ENCODE data around the gene FAM120A.
"Not testable (repeated sequence)": the region's sequence is repeated elsewhere in the genome, so short reads cannot be mapped to it uniquely, and the experiment has no call there.

Gene FAM120A, protein sequence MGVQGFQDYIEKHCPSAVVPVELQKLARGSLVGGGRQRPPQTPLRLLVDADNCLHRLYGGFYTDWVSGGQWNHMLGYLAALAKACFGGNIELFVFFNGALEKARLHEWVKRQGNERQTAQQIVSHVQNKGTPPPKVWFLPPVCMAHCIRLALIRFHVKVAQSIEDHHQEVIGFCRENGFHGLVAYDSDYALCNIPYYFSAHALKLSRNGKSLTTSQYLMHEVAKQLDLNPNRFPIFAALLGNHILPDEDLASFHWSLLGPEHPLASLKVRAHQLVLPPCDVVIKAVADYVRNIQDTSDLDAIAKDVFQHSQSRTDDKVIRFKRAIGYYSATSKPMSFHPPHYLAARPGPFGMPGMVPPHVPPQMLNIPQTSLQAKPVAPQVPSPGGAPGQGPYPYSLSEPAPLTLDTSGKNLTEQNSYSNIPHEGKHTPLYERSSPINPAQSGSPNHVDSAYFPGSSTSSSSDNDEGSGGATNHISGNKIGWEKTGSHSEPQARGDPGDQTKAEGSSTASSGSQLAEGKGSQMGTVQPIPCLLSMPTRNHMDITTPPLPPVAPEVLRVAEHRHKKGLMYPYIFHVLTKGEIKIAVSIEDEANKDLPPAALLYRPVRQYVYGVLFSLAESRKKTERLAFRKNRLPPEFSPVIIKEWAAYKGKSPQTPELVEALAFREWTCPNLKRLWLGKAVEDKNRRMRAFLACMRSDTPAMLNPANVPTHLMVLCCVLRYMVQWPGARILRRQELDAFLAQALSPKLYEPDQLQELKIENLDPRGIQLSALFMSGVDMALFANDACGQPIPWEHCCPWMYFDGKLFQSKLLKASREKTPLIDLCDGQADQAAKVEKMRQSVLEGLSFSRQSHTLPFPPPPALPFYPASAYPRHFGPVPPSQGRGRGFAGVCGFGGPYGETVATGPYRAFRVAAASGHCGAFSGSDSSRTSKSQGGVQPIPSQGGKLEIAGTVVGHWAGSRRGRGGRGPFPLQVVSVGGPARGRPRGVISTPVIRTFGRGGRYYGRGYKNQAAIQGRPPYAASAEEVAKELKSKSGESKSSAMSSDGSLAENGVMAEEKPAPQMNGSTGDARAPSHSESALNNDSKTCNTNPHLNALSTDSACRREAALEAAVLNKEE

DNA sequence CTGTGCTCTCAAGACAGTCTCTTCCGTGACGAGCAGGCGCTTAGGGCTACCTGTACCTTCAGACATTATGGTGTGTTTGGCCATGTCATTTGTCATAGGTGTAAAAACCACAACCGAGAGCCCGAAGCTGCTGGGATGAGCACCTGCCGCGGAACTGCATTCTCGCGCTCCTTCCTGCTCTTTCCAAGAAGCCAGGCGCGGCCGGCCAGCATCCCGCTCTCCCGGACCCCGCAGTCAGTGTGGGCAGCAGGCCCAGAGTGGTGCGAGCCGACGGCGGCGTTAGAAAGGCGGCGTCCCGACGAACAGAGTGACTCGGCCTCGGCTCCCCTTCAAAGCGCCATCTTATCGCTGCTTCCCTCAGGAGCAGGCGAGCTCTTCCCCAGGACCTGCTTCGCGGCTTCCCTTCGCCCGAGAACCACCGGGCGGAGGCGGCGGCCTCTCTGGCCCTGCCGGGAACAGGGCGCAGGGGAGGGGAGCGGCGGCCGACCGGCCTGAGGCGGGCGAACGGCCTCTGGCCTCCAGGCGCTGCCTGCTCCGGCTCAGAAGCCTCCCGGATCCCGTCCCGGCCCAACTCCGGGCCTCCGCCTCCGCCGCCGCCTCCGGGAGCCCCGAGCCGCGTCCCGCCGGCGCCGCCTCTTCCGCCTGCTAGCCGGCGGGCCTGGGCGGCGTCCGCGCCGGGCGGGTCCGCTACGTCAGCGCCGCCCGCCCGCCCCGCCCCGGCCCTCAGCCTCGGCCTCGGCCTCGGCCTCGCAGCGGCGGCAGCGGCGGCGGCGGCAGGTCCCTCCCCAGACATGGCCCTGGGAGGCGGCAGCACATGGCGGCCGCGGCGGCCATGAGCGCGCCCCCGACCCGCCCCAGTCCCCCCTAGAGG lies at the start of gene FAM120A:
Gene FAM120A, plus strand, starts transcription at position 741 of the 871 bp plus-strand sequence. CDS start 231 bp downstream, outside the sequence.
- DNase-seq, result peak; percentile 83

DNA sequence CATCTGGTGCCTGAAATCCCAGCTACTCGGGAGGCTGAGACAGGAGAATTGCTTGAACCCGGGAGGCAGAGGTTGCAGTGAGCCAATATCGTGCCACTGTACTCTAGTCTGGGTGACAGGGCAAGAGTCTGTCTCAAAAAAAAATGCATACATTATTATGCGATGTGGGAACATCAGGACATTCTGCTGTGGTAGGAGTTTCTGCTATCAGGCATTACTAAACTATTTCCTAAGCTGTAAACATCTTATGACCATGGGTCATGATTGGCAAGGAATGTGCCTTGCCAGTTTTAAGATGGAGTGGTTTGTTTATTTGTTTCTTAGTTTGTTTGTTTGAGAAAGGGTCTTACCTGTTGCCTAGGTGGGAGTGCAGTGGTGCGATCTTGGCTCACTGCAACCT lies 45.1 kb upstream of the FAM120A start:
- DNase-seq, result no peak

DNA sequence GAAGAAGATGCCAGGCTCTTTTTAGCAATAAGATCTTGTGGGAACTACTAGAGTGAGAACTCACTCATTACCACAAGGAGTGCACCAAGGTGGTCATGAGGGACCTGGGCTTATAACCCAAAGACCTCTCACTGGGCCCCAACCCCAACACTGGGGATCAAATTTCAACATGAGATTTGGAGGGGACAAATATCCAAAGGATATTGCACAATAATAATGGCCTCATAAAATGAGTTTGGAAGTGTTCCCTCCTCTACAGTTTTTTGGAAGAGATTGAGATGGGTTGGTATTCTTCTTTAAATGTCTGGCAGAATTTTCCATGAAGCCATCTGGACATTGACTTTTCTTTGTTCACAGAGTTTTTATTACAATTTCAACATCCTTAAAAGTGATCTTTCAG lies 38.0 kb upstream of the FAM120A start:
- DNase-seq, result no peak

GRCh38 chr9:93415176-93415690 lies 36.3 kb upstream of the FAM120A start:
- DNase-seq, result no peak

DNA sequence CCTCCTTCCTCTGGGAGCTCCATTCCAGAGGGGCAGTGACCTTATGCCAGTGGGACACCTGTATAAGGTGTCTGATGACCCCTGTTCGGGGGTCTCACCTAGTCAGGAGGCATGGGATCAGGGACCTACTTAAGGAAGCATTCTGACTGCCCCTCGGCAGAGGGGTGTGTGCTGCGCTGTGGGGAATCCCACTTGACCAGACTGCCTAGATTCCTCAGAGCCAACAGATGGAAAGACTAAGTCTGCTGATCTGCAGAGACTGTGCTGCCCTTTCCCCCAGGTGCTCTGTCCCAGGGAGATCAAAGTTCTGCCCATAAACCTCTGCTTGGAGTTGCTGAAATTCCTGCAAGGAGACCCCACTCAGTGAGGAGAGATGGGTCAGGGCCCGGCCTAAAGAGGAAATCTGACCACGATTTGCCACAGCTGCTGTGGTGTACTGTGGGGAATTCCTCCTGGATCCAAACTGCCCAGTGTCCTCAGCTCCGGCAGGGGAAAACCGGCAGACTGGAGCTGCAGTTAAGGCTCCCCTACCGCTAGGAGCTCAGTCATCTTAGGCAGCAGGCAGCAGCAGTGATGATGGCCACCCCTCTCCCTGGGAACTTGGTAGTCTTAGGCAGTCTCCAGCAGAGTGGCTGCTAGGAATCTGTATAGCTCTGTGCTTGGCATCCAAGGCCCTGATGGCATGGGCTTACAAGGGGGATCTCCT lies 34.8 kb upstream of the FAM120A start:
- DNase-seq, result no peak

DNA sequence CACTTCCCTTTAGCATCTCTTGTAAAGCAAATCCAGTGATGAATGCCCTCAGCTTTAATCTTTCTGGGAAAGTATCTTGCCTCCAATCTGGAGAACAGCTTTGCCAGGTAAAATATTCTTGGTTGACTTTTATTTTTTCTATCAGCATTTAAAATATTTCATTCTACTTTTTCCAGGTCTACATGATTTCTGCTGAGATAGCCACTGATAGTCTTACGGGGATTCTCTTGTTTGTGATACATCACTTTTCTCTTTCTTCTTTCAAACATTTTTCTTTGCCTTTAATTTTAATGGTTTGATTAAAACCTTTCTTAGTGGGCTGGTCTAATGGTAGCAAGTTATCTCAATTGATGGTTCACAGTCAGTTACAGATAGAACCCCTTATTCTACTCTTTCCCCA lies 33.9 kb upstream of the FAM120A start:
- no peak for DNase-seq

GRCh38 chr9:93419023-93419422 lies 32.5 kb upstream of the FAM120A start:
- no peak for DNase-seq

DNA sequence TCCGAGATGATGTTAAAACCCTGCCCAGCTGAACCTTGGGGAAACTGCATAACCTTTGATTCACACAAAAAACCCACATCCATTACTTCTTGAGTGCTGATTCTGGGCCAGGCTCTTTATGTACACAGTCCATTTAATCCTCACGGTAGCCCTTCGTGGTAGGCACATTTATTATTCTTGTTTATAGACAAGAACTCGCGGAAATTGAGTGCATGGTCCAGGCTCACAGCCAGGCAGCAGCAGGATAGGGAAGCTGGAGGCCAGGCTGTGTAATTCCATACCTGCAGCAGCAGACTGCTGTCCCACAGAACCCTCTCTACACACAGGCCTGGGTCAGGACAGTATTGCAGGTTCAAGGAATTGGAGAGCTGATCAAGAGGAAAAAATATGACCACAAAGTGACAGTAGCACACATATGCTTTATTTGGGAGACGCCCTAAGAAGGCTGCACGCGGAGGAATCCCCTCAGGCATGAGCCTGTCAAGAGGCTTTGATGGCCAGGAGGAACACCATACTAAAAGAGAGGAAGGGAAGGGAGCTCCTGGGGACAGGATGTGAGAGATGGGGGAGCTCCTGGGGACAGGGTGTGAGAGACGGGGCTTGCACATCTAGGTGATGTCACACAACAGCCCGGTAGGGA lies 28.4 kb upstream of the FAM120A start:
- DNase-seq, result no peak

GRCh38 chr9:93427655-93428379 lies 23.7 kb upstream of the FAM120A start:
- no peak for DNase-seq

GRCh38 chr9:93431539-93432105 lies 19.9 kb upstream of the FAM120A start:
- DNase-seq, result no peak

DNA sequence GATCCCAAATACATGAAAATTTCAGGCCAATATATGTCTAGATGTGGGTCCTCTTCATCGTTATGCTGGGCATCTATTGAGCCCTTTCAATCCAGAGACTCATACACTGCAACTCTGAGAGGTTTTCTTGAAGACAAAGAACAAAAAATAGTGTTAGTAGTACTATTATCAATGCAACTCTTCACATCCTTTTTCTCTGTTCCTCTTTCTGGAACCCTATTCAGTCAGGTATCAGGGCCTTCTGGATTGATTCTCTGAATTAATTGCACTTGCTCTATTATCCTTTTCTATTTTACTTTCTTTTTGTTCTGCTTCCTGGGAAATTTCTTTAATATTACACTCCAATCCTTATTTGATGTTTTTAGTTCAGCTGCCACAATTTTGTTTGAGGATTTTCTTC lies 18.5 kb upstream of the FAM120A start:
- no peak for DNase-seq

DNA sequence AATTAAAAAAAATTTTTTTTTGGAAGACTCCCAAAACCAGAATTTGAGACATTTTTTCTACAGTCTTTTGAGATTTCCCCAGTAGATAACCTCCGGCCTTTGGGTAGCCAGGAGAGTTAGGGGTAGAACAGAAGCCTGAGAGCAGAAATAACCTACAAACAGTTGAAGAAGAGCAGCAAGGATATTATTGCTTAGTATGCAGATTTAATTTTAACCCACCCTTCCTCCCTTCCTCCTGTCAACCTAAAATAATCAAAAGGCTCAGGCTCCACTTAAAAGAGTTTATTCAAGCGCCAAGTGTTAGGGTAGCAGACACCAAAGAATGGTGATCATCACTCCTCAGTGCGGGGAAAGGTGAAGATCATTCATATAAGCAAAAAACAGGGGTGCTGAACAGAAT lies 17.4 kb upstream of the FAM120A start:
- no peak for DNase-seq

DNA sequence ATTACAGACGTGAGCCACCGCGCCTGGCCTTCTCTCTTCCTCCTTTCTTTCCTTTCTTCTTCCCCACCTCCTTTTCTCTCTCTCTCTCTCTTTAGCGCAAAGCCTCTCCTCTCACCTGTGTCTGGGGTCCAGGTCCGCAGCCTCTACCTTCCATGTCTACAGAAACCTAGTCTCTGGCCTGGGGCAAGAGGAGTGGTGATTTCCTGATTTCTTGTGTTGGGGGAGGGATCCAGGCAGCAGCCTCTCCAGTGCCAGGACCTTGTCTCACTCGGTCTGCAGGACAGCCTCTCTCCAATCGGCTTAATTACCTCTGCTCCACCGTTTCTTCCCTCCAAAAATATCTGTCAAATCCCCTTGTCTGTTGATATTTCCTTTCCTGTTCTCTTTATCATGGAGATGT lies 16.1 kb upstream of the FAM120A start:
- no peak for DNase-seq

GRCh38 chr9:93436218-93436617 lies 15.3 kb upstream of the FAM120A start:
- DNase-seq, result no peak

GRCh38 chr9:93436655-93437407 lies 14.7 kb upstream of the FAM120A start:
- DNase-seq, result no peak

DNA sequence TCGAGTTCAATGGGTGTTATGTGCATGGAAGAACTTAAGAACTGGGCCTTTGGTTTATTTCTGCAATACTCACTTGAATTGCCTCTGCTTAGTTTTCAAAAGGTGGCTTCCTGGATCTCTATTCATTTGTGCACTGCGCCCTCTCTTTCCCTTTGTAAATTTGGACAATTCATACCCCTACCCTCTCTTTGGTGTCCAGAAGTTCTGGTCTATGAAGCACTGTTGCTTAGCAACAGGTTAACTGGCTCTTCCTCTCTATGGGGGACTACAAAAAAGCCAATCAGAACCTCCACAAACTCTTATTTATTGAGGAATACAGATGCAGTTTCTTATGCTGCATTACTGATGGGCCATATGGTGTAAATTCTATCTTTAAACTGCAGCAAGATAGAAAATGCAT lies 13.5 kb upstream of the FAM120A start:
- no peak for DNase-seq

DNA sequence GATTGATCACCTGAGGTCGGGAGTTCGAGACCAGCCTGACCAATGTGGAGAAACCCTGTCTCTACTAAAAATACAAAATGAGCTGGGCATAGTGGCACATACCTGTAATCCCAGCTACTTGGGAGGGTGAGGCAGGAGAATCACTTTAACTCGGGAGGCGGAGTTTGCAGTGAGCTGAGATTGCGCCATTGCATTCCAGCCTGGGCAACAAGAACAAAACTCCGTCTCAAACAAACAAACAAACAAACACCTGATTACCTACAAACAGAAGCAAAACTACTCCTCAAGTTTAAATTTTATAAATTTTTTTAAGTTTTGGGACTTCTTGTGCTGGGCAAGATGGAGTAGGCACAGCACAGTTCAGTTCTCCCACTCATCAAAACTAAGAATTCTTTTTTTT lies 12.2 kb upstream of the FAM120A start:
- not testable (repeated sequence) for DNase-seq

GRCh38 chr9:93440896-93441580 lies 10.4 kb upstream of the FAM120A start:
- no peak for DNase-seq

DNA sequence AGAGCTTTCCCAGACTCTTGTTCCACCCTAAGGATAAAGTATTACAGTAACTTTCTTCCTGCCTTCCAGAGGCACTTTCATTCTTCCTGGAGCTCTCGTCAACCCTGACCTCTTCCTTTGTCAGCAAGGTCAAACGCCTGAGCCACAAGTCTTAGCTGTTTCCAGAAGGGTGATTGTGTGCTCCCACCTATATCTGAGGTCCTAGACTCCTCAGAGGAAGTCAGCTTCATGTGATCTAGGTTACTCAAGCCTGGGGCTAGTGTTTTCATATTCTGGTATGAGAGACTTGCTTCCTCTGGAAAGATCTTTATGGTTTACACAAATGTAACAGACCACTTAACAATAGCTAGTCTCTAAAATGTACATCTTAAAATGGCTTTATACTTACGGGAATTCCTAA lies 5.4 kb upstream of the FAM120A start:
- no peak for DNase-seq
